ENCODE measurements around the gene SLC22A23.
A peak's percentile ranks its signal among the peaks of the same experiment; 100 is the strongest.

Gene SLC22A23

DNA sequence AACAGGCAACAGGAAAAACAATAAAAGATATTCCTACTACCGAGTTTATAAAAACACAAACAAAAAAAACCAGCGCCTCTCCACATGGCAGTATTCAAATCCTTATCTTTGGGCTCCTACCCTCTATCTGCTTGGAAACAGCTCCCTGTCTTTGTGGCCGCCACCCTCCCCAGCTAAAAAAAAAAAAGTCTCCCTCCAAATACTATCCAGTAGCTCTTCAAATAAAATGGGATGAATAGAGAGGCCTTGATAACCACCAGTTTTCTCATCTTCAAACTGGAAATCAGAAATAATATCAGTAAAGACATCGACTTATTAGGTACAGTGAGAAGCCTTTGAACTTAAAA is 101.9 kb downstream of the SLC22A23 start:
- H3K4me2 ChIP-seq (ENCODE audit: low read length, poor library complexity, severe bottlenecking), result no peak overlapping the region
- H2BK12ac ChIP-seq (ENCODE audit: low read length in 2 of 2), result no peak overlapping the region
- H3K9me3 ChIP-seq (ENCODE audit: control insufficient read depth, low read length), result no peaks in the 10 kb centered on the region
- H2BK15ac ChIP-seq (ENCODE audit: low read depth, poor library complexity, severe bottlenecking), result no peak overlapping the region
- H3K36me3 ChIP-seq (ENCODE audit: control insufficient read depth in 1 of 2, insufficient read depth in 2 of 2, low read depth in 1 of 2, low read length in 2 of 2), result peaks cover 0 to 3% of the 10 kb centered on the region in 2 experiments
- no peaks in the 10 kb centered on the region for H3K27me3 ChIP-seq (ENCODE audit: control insufficient read depth in 1 of 2, insufficient read depth in 1 of 2, low read length in 2 of 2)
- no peak overlapping the region for H3K23ac ChIP-seq (ENCODE audit: low read length in 2 of 2)
- H4K8ac ChIP-seq (ENCODE audit: low read length), result no peak overlapping the region
- H3K14ac ChIP-seq (ENCODE audit: low read length in 2 of 2), result no peak overlapping the region
- no peak overlapping the region for H3K18ac ChIP-seq (ENCODE audit: low read depth in 1 of 2, low read length in 2 of 2)
- peak overlapping the region; percentile 92 for H3K9ac ChIP-seq (ENCODE audit: low read length)
- no peak overlapping the region for H3K4ac ChIP-seq (ENCODE audit: low read depth in 1 of 2, low read length in 2 of 2)
- no peak overlapping the region for H2AFZ ChIP-seq (ENCODE audit: low read depth, low read length)
- no peak overlapping the region for H2BK120ac ChIP-seq (ENCODE audit: low read depth, low read length)
- DNase-seq, result no peak
- H4K91ac ChIP-seq (ENCODE audit: low read length), result no peak overlapping the region
- 91% methylated on average over 4 of the region's 4 CpGs for WGBS
- H3K4me1 ChIP-seq (ENCODE audit: control insufficient read depth, insufficient read depth, low read depth, low read length), result peaks cover 4% of the 10 kb centered on the region
- H3K79me1 ChIP-seq (replicated peaks; ENCODE audit: low read length, poor library complexity, severe bottlenecking), result no peaks in the 10 kb centered on the region
- H3K27ac ChIP-seq (ENCODE audit: low read length, poor library complexity, severe bottlenecking), result no peak overlapping the region
- H2BK5ac ChIP-seq (ENCODE audit: low read depth, low read length, poor library complexity, severe bottlenecking), result no peak overlapping the region
- H3K4me3 ChIP-seq (ENCODE audit: insufficient read depth in 1 of 2, low read depth in 1 of 2, low read length in 2 of 2), result peak overlapping the region in 1 of 2 experiments; percentile 68
- no peak overlapping the region for H2AK5ac ChIP-seq (ENCODE audit: low read length, severe bottlenecking)

DNA sequence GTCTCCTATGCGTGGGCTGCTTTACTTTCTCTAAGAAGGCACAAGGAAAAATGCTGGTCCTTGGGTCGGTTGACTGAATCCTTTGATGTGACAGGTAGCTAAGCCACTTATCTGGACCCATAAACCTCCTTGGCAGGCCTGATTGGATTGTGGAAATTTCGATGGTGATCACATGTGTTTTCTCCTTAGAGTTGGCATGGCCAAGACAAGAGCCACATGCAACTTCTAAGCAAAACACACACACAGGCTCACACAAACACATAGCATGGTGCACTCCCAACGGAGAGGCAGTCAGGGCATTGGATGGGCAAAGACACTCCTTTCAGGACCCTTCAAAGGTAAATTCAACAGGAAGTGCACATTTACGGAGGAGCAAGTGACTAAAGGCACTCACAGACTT is 102.9 kb downstream of the SLC22A23 start:
- Histone ChIP-seq H3K14ac (ENCODE audit: low read length in 2 of 2) (no peak overlapping the region), H4K8ac (ENCODE audit: low read length) (no peak overlapping the region), H2AK5ac (ENCODE audit: low read length, severe bottlenecking) (no peak overlapping the region), H3K18ac (ENCODE audit: low read depth in 1 of 2, low read length in 2 of 2) (no peak overlapping the region), H3K9ac (ENCODE audit: low read length) (no peak overlapping the region), H3K23ac (ENCODE audit: low read length in 2 of 2) (no peak overlapping the region), H3K27me3 (ENCODE audit: control insufficient read depth in 1 of 2, insufficient read depth in 1 of 2, low read length in 2 of 2) (peaks cover 0 to 2% of the 10 kb centered on the region in 2 experiments), H3K4me1 (ENCODE audit: control insufficient read depth, insufficient read depth, low read depth, low read length) (peaks cover 4% of the 10 kb centered on the region), H2BK120ac (ENCODE audit: low read depth, low read length) (no peak overlapping the region), H2AFZ (ENCODE audit: low read depth, low read length) (no peak overlapping the region), H3K4me2 (ENCODE audit: low read length, poor library complexity, severe bottlenecking) (no peak overlapping the region), H2BK15ac (ENCODE audit: low read depth, poor library complexity, severe bottlenecking) (no peak overlapping the region), H3K79me1 (replicated peaks; ENCODE audit: low read length, poor library complexity, severe bottlenecking) (no peaks in the 10 kb centered on the region), H2BK5ac (ENCODE audit: low read depth, low read length, poor library complexity, severe bottlenecking) (no peak overlapping the region), H3K4ac (ENCODE audit: low read depth in 1 of 2, low read length in 2 of 2) (no peak overlapping the region), H4K91ac (ENCODE audit: low read length) (no peak overlapping the region), H3K4me3 (ENCODE audit: insufficient read depth in 1 of 2, low read depth in 1 of 2, low read length in 2 of 2) (no peak overlapping the region), H3K27ac (ENCODE audit: low read length, poor library complexity, severe bottlenecking) (no peak overlapping the region), H2BK12ac (ENCODE audit: low read length in 2 of 2) (no peak overlapping the region), H3K36me3 (ENCODE audit: control insufficient read depth in 1 of 2, insufficient read depth in 2 of 2, low read depth in 1 of 2, low read length in 2 of 2) (peaks cover 0 to 3% of the 10 kb centered on the region in 2 experiments), H3K9me3 (ENCODE audit: control insufficient read depth, low read length) (no peaks in the 10 kb centered on the region)
- no peak for DNase-seq
- WGBS, result 85% methylated on average over 4 of the region's 5 CpGs

DNA sequence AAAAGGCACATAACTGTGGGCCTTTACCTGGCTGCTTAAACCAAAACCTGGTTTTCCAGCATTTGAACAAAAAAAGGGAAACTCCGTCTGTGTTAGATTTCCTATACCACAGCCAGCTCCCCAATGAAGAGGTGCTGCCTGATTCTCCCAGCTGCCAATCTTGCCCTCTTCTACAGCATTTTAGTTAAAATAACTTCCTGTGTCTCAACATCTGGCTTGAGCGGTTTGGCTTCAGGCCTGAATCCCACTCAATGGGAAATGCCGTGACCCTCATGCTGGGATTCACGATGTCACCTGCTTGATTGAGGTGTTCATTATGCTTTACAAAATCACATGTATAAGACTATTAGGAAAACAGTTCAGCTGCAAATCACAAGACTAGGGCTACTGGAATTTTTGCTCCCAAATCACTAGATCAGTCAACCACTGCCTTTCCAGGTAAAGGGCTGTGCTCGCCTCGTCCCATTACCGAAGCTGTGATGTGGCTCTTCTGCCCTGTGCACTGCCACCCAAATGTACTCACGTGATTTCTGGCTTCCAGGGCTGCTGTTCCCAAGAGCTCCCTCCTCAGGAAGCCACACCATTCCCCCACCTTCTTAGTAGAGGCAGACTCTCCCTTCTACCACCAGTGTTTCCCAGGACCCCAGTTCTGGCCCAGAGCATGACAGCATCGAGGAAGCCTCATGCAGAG is 103.5 kb downstream of the SLC22A23 start:
- H2BK120ac ChIP-seq (ENCODE audit: low read depth, low read length), result no peak overlapping the region
- H3K4me3 ChIP-seq (ENCODE audit: insufficient read depth in 1 of 2, low read depth in 1 of 2, low read length in 2 of 2), result no peak overlapping the region
- H2BK15ac ChIP-seq (ENCODE audit: low read depth, poor library complexity, severe bottlenecking), result no peak overlapping the region
- H3K14ac ChIP-seq (ENCODE audit: low read length in 2 of 2), result no peak overlapping the region
- no peak overlapping the region for H2AK5ac ChIP-seq (ENCODE audit: low read length, severe bottlenecking)
- H3K4me1 ChIP-seq (ENCODE audit: control insufficient read depth, insufficient read depth, low read depth, low read length), result peaks cover 4% of the 10 kb centered on the region
- H2AFZ ChIP-seq (ENCODE audit: low read depth, low read length), result no peak overlapping the region
- H4K8ac ChIP-seq (ENCODE audit: low read length), result no peak overlapping the region
- 82% methylated on average over 9 of the region's 9 CpGs for WGBS
- no peak for DNase-seq
- no peak overlapping the region for H2BK12ac ChIP-seq (ENCODE audit: low read length in 2 of 2)
- peaks cover 0 to 5% of the 10 kb centered on the region in 2 experiments for H3K27me3 ChIP-seq (ENCODE audit: control insufficient read depth in 1 of 2, insufficient read depth in 1 of 2, low read length in 2 of 2)
- no peak overlapping the region for H3K4me2 ChIP-seq (ENCODE audit: low read length, poor library complexity, severe bottlenecking)
- no peak overlapping the region for H3K18ac ChIP-seq (ENCODE audit: low read depth in 1 of 2, low read length in 2 of 2)
- H3K4ac ChIP-seq (ENCODE audit: low read depth in 1 of 2, low read length in 2 of 2), result no peak overlapping the region
- no peak overlapping the region for H4K91ac ChIP-seq (ENCODE audit: low read length)
- no peak overlapping the region for H3K23ac ChIP-seq (ENCODE audit: low read length in 2 of 2)
- no peak overlapping the region for H2BK5ac ChIP-seq (ENCODE audit: low read depth, low read length, poor library complexity, severe bottlenecking)
- H3K27ac ChIP-seq (ENCODE audit: low read length, poor library complexity, severe bottlenecking), result no peak overlapping the region
- no peaks in the 10 kb centered on the region for H3K79me1 ChIP-seq (replicated peaks; ENCODE audit: low read length, poor library complexity, severe bottlenecking)
- H3K9ac ChIP-seq (ENCODE audit: low read length), result no peak overlapping the region
- H3K9me3 ChIP-seq (ENCODE audit: control insufficient read depth, low read length), result no peaks in the 10 kb centered on the region
- peaks cover 0 to 3% of the 10 kb centered on the region in 2 experiments for H3K36me3 ChIP-seq (ENCODE audit: control insufficient read depth in 1 of 2, insufficient read depth in 2 of 2, low read depth in 1 of 2, low read length in 2 of 2)

DNA sequence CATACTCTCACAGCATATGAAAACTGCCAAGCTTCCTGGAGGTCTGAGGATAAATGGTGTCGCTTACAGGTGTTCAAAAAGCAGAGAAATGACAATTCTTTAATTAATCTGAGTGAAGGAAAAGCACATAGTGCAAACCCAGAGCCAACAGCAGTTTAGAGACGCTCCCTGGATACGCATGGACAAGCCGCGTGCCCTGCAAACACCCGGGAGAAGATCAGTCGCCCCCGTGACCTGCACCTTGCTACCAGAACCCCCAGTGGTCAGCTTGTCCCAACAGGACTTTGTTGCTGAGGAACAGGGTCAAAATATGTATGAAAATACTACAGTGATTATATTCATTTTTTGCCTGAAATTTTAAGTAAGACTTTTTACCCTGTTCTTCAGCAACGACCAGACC is 104.2 kb downstream of the SLC22A23 start:
- no peaks in the 10 kb centered on the region for H3K9me3 ChIP-seq (ENCODE audit: control insufficient read depth, low read length)
- WGBS, result 81% methylated on average over 7 of the region's 9 CpGs
- H3K4me2 ChIP-seq (ENCODE audit: low read length, poor library complexity, severe bottlenecking), result no peak overlapping the region
- no peak overlapping the region for H3K14ac ChIP-seq (ENCODE audit: low read length in 2 of 2)
- no peak overlapping the region for H4K8ac ChIP-seq (ENCODE audit: low read length)
- H2BK12ac ChIP-seq (ENCODE audit: low read length in 2 of 2), result no peak overlapping the region
- no peak for DNase-seq
- no peak overlapping the region for H3K27ac ChIP-seq (ENCODE audit: low read length, poor library complexity, severe bottlenecking)
- no peak overlapping the region for H3K4ac ChIP-seq (ENCODE audit: low read depth in 1 of 2, low read length in 2 of 2)
- H4K91ac ChIP-seq (ENCODE audit: low read length), result no peak overlapping the region
- no peak overlapping the region for H3K9ac ChIP-seq (ENCODE audit: low read length)
- H3K23ac ChIP-seq (ENCODE audit: low read length in 2 of 2), result no peak overlapping the region
- H2AK5ac ChIP-seq (ENCODE audit: low read length, severe bottlenecking), result no peak overlapping the region
- peaks cover 0 to 5% of the 10 kb centered on the region in 2 experiments for H3K36me3 ChIP-seq (ENCODE audit: control insufficient read depth in 1 of 2, insufficient read depth in 2 of 2, low read depth in 1 of 2, low read length in 2 of 2)
- H3K79me1 ChIP-seq (replicated peaks; ENCODE audit: low read length, poor library complexity, severe bottlenecking), result no peaks in the 10 kb centered on the region
- H3K4me3 ChIP-seq (ENCODE audit: insufficient read depth in 1 of 2, low read depth in 1 of 2, low read length in 2 of 2), result no peak overlapping the region
- H2AFZ ChIP-seq (ENCODE audit: low read depth, low read length), result no peak overlapping the region
- no peak overlapping the region for H2BK5ac ChIP-seq (ENCODE audit: low read depth, low read length, poor library complexity, severe bottlenecking)
- H3K18ac ChIP-seq (ENCODE audit: low read depth in 1 of 2, low read length in 2 of 2), result no peak overlapping the region
- no peak overlapping the region for H2BK15ac ChIP-seq (ENCODE audit: low read depth, poor library complexity, severe bottlenecking)
- peaks cover 0 to 5% of the 10 kb centered on the region in 2 experiments for H3K27me3 ChIP-seq (ENCODE audit: control insufficient read depth in 1 of 2, insufficient read depth in 1 of 2, low read length in 2 of 2)
- no peak overlapping the region for H2BK120ac ChIP-seq (ENCODE audit: low read depth, low read length)
- H3K4me1 ChIP-seq (ENCODE audit: control insufficient read depth, insufficient read depth, low read depth, low read length), result peaks cover 4% of the 10 kb centered on the region

Data from mesenchymal stem cell (in vitro differentiated cells and primary cell).